HCT116 (cell line): Measurements from ENCODE around the gene RGS7. TPM values are rescaled to one million over a fixed set of nuclear protein-coding genes. Genes with fewer than 3 reads are reported as not detected.

Source experiments
- ATAC-seq: fragments of 200-7000 bp; cut with Tn5 transposase; 2 replicates; pipeline ENCODE4 v1.9.1; 2020; ENCODE audit warnings: mild to moderate bottlenecking, moderate library complexity
- BruUV-seq: library from RNA; stranded (reverse); fragments of 400-500 nt; replicated peaks from 2 replicates; lab custom pipeline; 2021; lab: Mats Ljungman, UMichigan
- CTCF ChIA-PET: fragments of 300-600 bp; sonication (Branson Sonifier 250); formaldehyde crosslinking; loops from one replicate; lab custom pipeline; 2021; ENCODE audit warnings: antibody characterized with exemption; lab: Charles Lee
- POLR2A ChIA-PET: fragments of 300-600, 350-600 bp; sonication (Branson Sonifier 250); formaldehyde crosslinking; loops from one replicate; lab custom pipeline; 2021; ENCODE audit warnings: antibody characterized with exemption; lab: Charles Lee
- RAD21 ChIA-PET, 2 experiments: fragments of 300-600 bp; sonication (Branson Sonifier 250); formaldehyde crosslinking; loops; one replicate each; lab custom pipeline; 2023; ENCODE audit warnings: low total read pairs in 2 of 2; ENCODE audit not compliant: uncharacterized antibody in 2 of 2, unreplicated experiment in 2 of 2, low non-redundant PET in 1 of 2; lab: Charles Lee
- DNase-seq: peaks from one replicate; pipeline ENCODE4 v3.0.0-alpha.2; 2010; ENCODE audit warnings: low read depth, low spot score
- H2AFZ ChIP-seq: fragments of 200-600 bp; shearing (Covaris generic), sonication (generic); 2 replicates; pipeline ENCODE4 v1.6.1; 2017; ENCODE audit warnings: low read depth, mixed run types, mixed read lengths, antibody characterized with exemption, low read length; ENCODE audit not compliant: poor library complexity, severe bottlenecking
- H3K27ac ChIP-seq: 2 replicates; pipeline ENCODE4 v1.5.1; 2012; ENCODE audit warnings: low read depth, low read length
- H3K27me3 ChIP-seq: fragments of 200-600 bp; sonication (generic); 2 replicates; pipeline ENCODE4 v1.6.1; 2016; ENCODE audit warnings: mixed run types, low read length, mixed read lengths; ENCODE audit not compliant: insufficient read depth
- H3K36me3 ChIP-seq, 2 experiments: fragments of 200-500 bp in 1 of 2; fragments of 200-600 bp in 1 of 2; sonication (Bioruptor generic) in 1 of 2; sonication (generic) in 1 of 2; 2 replicates each; pipeline versions ENCODE4 v1.5.1 to v1.6.1; 2014 to 2016; ENCODE audit warnings: low read length in 2 of 2, inconsistent platforms in 1 of 2, mixed read lengths in 1 of 2, mixed run types in 1 of 2; ENCODE audit not compliant: insufficient read depth in 2 of 2, control insufficient read depth in 1 of 2
- H3K4me1 ChIP-seq, 2 experiments: fragments of 200-600 bp in 1 of 2; sonication (generic) in 1 of 2; 2 replicates each; pipeline versions ENCODE4 v1.5.1 to v1.6.1; 2012 to 2017; ENCODE audit warnings: low read length in 2 of 2, inconsistent platforms in 1 of 2, mild to moderate bottlenecking in 1 of 2, mixed read lengths in 1 of 2, mixed run types in 1 of 2, moderate library complexity in 1 of 2; ENCODE audit not compliant: insufficient read depth in 2 of 2, control insufficient read depth in 1 of 2
- H3K4me2 ChIP-seq: fragments of 200-600 bp; sonication (generic); 2 replicates; pipeline ENCODE4 v1.6.1; 2017; ENCODE audit warnings: mixed run types, low read length, mixed read lengths
- H3K4me3 ChIP-seq, 2 experiments: fragments of 200-600 bp in 1 of 2; sonication (generic) in 1 of 2; replicated peaks in 1 of 2; 2 replicates each; pipeline ENCODE4 v1.5.1; 2011 to 2016; ENCODE audit warnings: low read length in 2 of 2, control low read depth in 1 of 2, low read depth in 1 of 2, mild to moderate bottlenecking in 1 of 2, mixed read lengths in 1 of 2, mixed run types in 1 of 2
- H3K79me2 ChIP-seq: fragments of 200-600 bp; sonication (generic); 2 replicates; pipeline ENCODE4 v1.6.1; 2017; ENCODE audit warnings: mild to moderate bottlenecking, mixed run types, low read length, moderate library complexity, mixed read lengths; ENCODE audit not compliant: insufficient read depth
- H3K9ac ChIP-seq: fragments of 200-600 bp; sonication (generic); 2 replicates; pipeline ENCODE4 v1.6.1; 2016; ENCODE audit warnings: low read length, mixed read lengths
- H3K9me2 ChIP-seq: fragments of 200-600 bp; sonication (generic), shearing (Covaris generic); 2 replicates; pipeline ENCODE4 v1.6.1; 2017; ENCODE audit warnings: mixed run types, mild to moderate bottlenecking, moderate library complexity; ENCODE audit not compliant: insufficient read depth
- H3K9me3 ChIP-seq, 2 experiments: fragments of 200-500 bp in 1 of 2; fragments of 200-600 bp in 1 of 2; sonication (Bioruptor generic) in 1 of 2; sonication (generic) in 1 of 2; 2 replicates each; pipeline ENCODE4 v1.6.1; 2014 to 2017; ENCODE audit warnings: low read length in 2 of 2, mixed read lengths in 2 of 2, inconsistent platforms in 1 of 2, low read depth in 1 of 2, mild to moderate bottlenecking in 1 of 2, mixed run types in 1 of 2, moderate library complexity in 1 of 2; ENCODE audit not compliant: control insufficient read depth in 1 of 2, insufficient read depth in 1 of 2
- H4K20me1 ChIP-seq: fragments of 200-600 bp; sonication (generic), shearing (Covaris generic); 2 replicates; pipeline ENCODE4 v1.6.1; 2017; ENCODE audit warnings: mixed run types, mild to moderate bottlenecking, moderate library complexity; ENCODE audit not compliant: insufficient read depth
- ELF1 ChIP-seq: IDR thresholded peaks from 2 replicates; pipeline ENCODE4 v1.6.1; 2012; ENCODE audit warnings: low read depth, borderline replicate concordance
- EZH2phosphoT487 ChIP-seq: fragments of 200-600 bp; IDR thresholded peaks from 2 replicates; pipeline ENCODE4 v1.6.1; 2018; ENCODE audit warnings: antibody characterized with exemption, borderline replicate concordance
- SP1 ChIP-seq: IDR thresholded peaks from 2 replicates; pipeline ENCODE4 v1.6.1; 2012; ENCODE audit warnings: low read depth
- YY1 ChIP-seq: IDR thresholded peaks from 2 replicates; pipeline ENCODE4 v1.6.1; 2011; ENCODE audit warnings: low read length, low read depth, moderate library complexity, mild to moderate bottlenecking; ENCODE audit not compliant: insufficient replicate concordance; ENCODE audit errors: extremely low read depth
- ZFX ChIP-seq: fragments of 450-650 bp; IDR thresholded peaks from 2 replicates; pipeline ENCODE4 v1.6.1; 2017
- intact Hi-C: fragments of 100-400 bp; cut with micrococcal nuclease; formaldehyde crosslinking; loops from 2 replicates; pipeline ENCODE4 v1.10.0; 2022
- total RNA-seq: library from RNA; stranded (reverse); gene quantifications from one replicate; pipeline ENCODE4 v1.2.1, GENCODE V29; 2021; ENCODE audit not compliant: unreplicated experiment
- TF ChIP-seq, protein P1 (sequence below): IDR thresholded peaks from 2 replicates; pipeline ENCODE4 v1.6.1; 2011; ENCODE audit warnings: mild to moderate bottlenecking, low read length, moderate library complexity; ENCODE audit not compliant: insufficient replicate concordance; ENCODE audit errors: extremely low read depth
- TF ChIP-seq, protein P2 (sequence below): IDR thresholded peaks from 2 replicates; pipeline ENCODE4 v1.6.1; 2012

Gene RGS7
- total RNA-seq, 1 experiment from 2014 or later, result not detected

DNA sequence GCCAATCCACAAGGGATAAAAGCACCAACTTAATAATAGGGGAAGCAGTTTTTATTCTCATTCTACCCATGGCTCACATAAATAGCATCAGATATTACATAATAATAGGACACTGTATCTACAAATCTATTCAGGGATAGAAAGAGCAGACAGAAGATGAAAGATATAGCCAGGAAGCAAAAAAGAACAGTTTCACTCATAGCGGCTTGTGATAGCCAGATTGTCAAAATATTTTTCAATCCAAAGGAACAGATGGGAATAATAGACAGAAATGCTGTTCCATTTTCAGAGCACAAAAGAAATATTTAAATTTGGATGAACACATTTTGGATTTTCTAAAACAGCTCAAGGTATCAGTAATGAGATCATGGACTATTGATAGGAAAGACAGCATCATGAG, 512.5 kb downstream of the RGS7 start:
- Histone ChIP-seq H3K9ac (no peak overlapping the region), H3K4me2 (no peak overlapping the region), H4K20me1 (no peaks in the 10 kb centered on the region), H2AFZ (no peak overlapping the region), H3K79me2 (no peaks in the 10 kb centered on the region), H3K4me1 (no peaks in the 10 kb centered on the region), H3K27me3 (no peaks in the 10 kb centered on the region), H3K9me3 (peaks cover 5 to 15% of the 10 kb centered on the region in 2 experiments; a peak in 2 of 4 replicates), H3K27ac (no peak overlapping the region), H3K4me3 (no peak overlapping the region), H3K9me2 (no peaks in the 10 kb centered on the region), H3K36me3 (no peaks in the 10 kb centered on the region)
- DNase-seq, result no peak
- ChIA-PET RAD21 (no interaction called here), CTCF (no interaction called here), POLR2A (no interaction called here)
- no peak for TF ChIP-seq SP1
- TF ChIP-seq, protein P1, sequence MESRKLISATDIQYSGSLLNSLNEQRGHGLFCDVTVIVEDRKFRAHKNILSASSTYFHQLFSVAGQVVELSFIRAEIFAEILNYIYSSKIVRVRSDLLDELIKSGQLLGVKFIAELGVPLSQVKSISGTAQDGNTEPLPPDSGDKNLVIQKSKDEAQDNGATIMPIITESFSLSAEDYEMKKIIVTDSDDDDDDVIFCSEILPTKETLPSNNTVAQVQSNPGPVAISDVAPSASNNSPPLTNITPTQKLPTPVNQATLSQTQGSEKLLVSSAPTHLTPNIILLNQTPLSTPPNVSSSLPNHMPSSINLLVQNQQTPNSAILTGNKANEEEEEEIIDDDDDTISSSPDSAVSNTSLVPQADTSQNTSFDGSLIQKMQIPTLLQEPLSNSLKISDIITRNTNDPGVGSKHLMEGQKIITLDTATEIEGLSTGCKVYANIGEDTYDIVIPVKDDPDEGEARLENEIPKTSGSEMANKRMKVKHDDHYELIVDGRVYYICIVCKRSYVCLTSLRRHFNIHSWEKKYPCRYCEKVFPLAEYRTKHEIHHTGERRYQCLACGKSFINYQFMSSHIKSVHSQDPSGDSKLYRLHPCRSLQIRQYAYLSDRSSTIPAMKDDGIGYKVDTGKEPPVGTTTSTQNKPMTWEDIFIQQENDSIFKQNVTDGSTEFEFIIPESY, result no peak
- no peak for TF ChIP-seq EZH2phosphoT487
- TF ChIP-seq, protein P2, sequence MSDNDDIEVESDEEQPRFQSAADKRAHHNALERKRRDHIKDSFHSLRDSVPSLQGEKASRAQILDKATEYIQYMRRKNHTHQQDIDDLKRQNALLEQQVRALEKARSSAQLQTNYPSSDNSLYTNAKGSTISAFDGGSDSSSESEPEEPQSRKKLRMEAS, result no peak
- no peak for TF ChIP-seq ZFX
- intact Hi-C loops, result no loop called here
- ATAC-seq, result no peak
- BruUV-seq, result no TSS peak

DNA sequence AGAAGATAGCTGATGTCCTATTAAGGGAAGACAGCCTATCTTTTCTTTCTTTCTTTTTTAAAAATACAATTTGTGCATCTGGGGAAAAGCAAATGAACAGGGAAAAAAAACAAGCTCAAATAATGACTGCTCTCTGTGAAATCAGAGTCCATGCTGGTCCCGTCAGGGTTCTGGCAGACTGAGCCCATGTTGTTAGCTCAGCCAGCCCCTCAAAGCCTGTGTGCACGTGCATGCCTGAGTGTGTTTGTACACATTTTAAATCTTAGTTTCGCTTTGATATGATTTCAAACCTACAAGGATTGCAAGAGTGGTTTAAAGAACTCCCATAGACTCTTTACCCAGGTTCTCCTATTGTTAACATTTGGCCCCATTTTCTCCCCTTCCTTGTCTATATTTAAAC, 513.2 kb downstream of the RGS7 start:
- TF ChIP-seq ZFX (no peak), ELF1 (no peak), YY1 (no peak)
- TF ChIP-seq, protein P2, result no peak
- no peaks in the 10 kb centered on the region for H3K79me2 ChIP-seq
- BruUV-seq, result no TSS peak
- no peaks in the 10 kb centered on the region for H3K36me3 ChIP-seq
- peaks cover 5 to 12% of the 10 kb centered on the region in 2 experiments; a peak in 2 of 4 replicates for H3K9me3 ChIP-seq
- intact Hi-C loops, result no loop called here
- CTCF ChIA-PET, result no interaction called here
- ATAC-seq (no peak), DNase-seq (no peak)
- H3K27me3 ChIP-seq, result no peaks in the 10 kb centered on the region
- no peak overlapping the region for H3K4me2 ChIP-seq
- H3K9me2 ChIP-seq, result no peaks in the 10 kb centered on the region
- H3K4me1 ChIP-seq, result no peaks in the 10 kb centered on the region
- H2AFZ ChIP-seq, result no peak overlapping the region
- H3K9ac ChIP-seq, result no peak overlapping the region
- H3K27ac ChIP-seq, result no peak overlapping the region
- no peak overlapping the region for H3K4me3 ChIP-seq
- POLR2A ChIA-PET, result no interaction called here
- no peaks in the 10 kb centered on the region for H4K20me1 ChIP-seq
- RAD21 ChIA-PET, result no interaction called here
